Activated naive CD4-positive, alpha-beta T cell treated with anti-CD3 and anti-CD28 coated beads, Interleukin-2, amount 50 U/mL, for 24 hours (primary cell): ENCODE data around the gene ORMDL1.
A peak's percentile ranks its signal among the peaks of the same experiment; 100 is the strongest.

ENCODE experiments used
- H3K27ac Mint-ChIP-seq: one replicate; pipeline ENCODE4 v1.8.0; 2021; ENCODE audit warnings: mild to moderate bottlenecking, mixed read lengths
- H3K27me3 Mint-ChIP-seq: one replicate; pipeline ENCODE4 v1.8.0; 2021; ENCODE audit warnings: mixed read lengths
- H3K36me3 Mint-ChIP-seq: one replicate; pipeline ENCODE4 v1.8.0; 2021; ENCODE audit warnings: mixed read lengths
- H3K4me1 Mint-ChIP-seq: one replicate; pipeline ENCODE4 v1.8.0; 2021; ENCODE audit warnings: mixed read lengths
- H3K4me3 Mint-ChIP-seq: one replicate; pipeline ENCODE4 v1.8.0; 2021; ENCODE audit warnings: mild to moderate bottlenecking, mixed read lengths
- H3K9me3 Mint-ChIP-seq: one replicate; pipeline ENCODE4 v1.8.0; 2021; ENCODE audit warnings: mixed read lengths

Gene ORMDL1, protein sequence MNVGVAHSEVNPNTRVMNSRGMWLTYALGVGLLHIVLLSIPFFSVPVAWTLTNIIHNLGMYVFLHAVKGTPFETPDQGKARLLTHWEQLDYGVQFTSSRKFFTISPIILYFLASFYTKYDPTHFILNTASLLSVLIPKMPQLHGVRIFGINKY

GRCh38 chr2:189783927-189784867 lies at the start of gene ORMDL1, which contains the start of gene PMS1:
Gene ORMDL1, minus strand, starts transcription at chr2:189784339. Its CDS starts 1,744 bp downstream, at chr2:189782595.
Gene PMS1, plus strand, starts transcription at chr2:189784450. Its CDS starts 7,360 bp downstream, at chr2:189791810.
- H3K4me3 Mint-ChIP-seq, result peak within 1 kb of the TSS; percentile 84
- peaks cover 17% of the 10 kb centered on the region for H3K36me3 Mint-ChIP-seq
- peak within 1 kb of the TSS; percentile 88 for H3K27ac Mint-ChIP-seq
- no peaks in the 10 kb centered on the region for H3K27me3 Mint-ChIP-seq
- peaks cover 55% of the 10 kb centered on the region for H3K4me1 Mint-ChIP-seq
- H3K9me3 Mint-ChIP-seq, result no peaks in the 10 kb centered on the region

- Mint-ChIP-seq H3K27me3 (no peaks in the 10 kb centered on the region), H3K4me3 (no peak overlapping the region), H3K9me3 (no peaks in the 10 kb centered on the region), H3K27ac (peak overlapping the region; percentile 14), H3K4me1 (no peaks in the 10 kb centered on the region), H3K36me3 (peaks cover 17% of the 10 kb centered on the region)
Measured at GRCh38 chr2:189830510-189830909, 46.4 kb upstream of the ORMDL1 start.

DNA sequence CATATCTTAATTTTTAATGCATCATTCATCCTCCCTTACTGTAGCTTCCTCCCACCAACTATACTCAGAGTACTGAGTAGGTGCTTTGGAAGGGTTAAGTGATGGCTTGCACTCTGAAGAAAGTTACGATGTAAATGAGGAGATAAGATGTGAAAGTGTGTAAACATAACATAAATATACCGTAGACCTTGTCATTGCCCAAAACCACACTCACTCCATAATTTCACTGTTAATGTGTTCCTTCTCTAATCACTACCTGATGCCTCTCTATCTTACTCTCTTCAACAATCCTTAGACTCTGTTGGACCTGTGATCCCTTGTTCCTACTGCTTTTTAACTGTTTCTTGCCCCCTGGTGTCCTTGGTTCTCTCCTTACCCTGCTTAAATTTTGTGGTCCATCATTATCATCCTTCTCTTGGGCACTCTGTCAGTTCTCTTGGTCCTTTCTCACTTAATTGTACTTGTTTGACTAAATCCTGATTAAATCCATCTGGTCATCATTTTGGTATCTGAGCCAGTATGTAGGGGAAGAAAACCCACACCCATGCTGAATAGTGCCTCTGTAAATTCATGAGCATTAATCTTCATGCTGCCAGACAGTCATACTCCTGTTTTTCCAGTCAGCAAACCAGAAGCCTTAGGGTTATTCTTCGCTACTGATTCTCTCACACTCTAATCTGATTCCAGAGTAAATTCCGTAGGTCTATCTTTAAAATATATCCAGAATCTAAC lies 45.1 kb upstream of the ORMDL1 start:
- Mint-ChIP-seq H3K36me3 (peaks cover 17% of the 10 kb centered on the region), H3K9me3 (no peaks in the 10 kb centered on the region), H3K27me3 (no peaks in the 10 kb centered on the region), H3K27ac (no peak overlapping the region), H3K4me1 (no peaks in the 10 kb centered on the region), H3K4me3 (no peak overlapping the region)

- no peaks in the 10 kb centered on the region for H3K9me3 Mint-ChIP-seq
- H3K27ac Mint-ChIP-seq, result peak overlapping the region; percentile 13
- no peaks in the 10 kb centered on the region for H3K4me1 Mint-ChIP-seq
- H3K27me3 Mint-ChIP-seq, result no peaks in the 10 kb centered on the region
- H3K4me3 Mint-ChIP-seq, result no peak overlapping the region
- peaks cover 16% of the 10 kb centered on the region for H3K36me3 Mint-ChIP-seq
Measured at GRCh38 chr2:189826039-189826438, 41.9 kb upstream of the ORMDL1 start.

- H3K27me3 Mint-ChIP-seq, result no peaks in the 10 kb centered on the region
- peaks cover 11% of the 10 kb centered on the region for H3K36me3 Mint-ChIP-seq
- no peaks in the 10 kb centered on the region for H3K9me3 Mint-ChIP-seq
- H3K4me1 Mint-ChIP-seq, result no peaks in the 10 kb centered on the region
- H3K4me3 Mint-ChIP-seq, result no peak overlapping the region
- no peak overlapping the region for H3K27ac Mint-ChIP-seq
Measured at GRCh38 chr2:189824694-189825396, 40.7 kb upstream of the ORMDL1 start.

DNA sequence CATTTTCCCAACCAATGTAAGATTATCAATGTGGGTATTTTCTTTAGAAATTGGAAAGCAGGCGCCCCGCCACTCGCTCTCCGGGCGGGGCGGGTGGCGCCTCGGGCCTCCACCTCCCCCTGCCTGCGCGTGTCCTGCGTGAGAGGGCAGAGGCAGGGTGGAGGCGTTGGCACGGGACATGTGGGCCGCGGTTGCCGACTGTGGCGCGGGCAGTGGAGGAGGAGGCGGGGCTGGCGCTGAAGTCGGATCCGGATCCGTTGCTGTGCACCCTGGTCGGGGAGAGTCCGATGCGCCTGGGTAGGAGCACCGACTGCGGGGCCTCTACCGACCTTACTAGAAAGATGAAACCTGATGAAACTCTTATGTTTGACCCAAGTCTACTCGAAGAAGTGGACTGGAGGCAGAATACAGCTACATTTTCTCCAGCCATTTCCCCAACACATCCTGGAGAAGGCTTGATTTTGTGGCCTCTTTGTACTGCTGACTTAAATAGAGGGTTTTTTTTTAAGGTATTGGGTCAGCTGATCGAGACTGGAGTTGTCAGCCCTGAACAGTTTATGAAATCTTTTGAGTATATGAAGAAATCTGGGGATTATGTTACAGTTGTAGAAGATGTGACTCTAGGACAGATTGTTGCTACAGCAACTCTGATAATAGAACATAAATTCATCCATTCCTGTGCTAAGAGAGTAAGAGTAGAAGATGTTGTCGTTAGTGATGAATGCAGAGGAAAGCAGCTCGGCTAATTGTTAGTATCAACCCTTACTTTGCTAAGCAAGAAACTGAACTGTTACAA lies 38.0 kb upstream of the ORMDL1 start:
- H3K4me3 Mint-ChIP-seq, result no peak overlapping the region
- H3K36me3 Mint-ChIP-seq, result peaks cover 9% of the 10 kb centered on the region
- H3K4me1 Mint-ChIP-seq, result peaks cover 15% of the 10 kb centered on the region
- H3K27ac Mint-ChIP-seq, result no peak overlapping the region
- no peaks in the 10 kb centered on the region for H3K27me3 Mint-ChIP-seq
- no peaks in the 10 kb centered on the region for H3K9me3 Mint-ChIP-seq

DNA sequence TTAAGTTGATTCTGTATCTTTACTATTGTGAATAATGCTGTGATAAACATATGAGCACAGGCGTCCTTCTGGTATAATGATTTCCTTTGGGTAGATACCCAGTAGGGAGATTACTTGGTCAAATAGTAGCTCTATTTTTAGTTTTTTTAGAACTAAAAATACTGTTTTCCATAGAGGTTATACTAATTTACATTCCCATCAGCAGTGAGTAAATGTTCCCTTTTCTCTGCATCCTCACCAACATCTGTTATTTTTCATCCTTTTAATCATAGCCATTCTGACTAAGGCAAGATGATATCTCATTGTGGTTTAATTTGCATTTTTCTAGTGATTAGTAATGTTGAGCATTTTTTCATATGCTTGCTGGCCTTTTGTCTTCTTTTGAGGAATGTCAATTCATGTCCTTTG lies 35.2 kb upstream of the ORMDL1 start:
- Mint-ChIP-seq H3K36me3 (peaks cover 19% of the 10 kb centered on the region), H3K9me3 (no peaks in the 10 kb centered on the region), H3K4me1 (peaks cover 15% of the 10 kb centered on the region), H3K27me3 (no peaks in the 10 kb centered on the region), H3K4me3 (no peak overlapping the region), H3K27ac (peak overlapping the region; percentile 89)

GRCh38 chr2:189818249-189819038 lies 34.3 kb upstream of the ORMDL1 start:
- Mint-ChIP-seq H3K4me3 (peak overlapping the region; percentile 3), H3K36me3 (peaks cover 23% of the 10 kb centered on the region)

GRCh38 chr2:189803431-189803830 lies 19.3 kb upstream of the ORMDL1 start:
- Mint-ChIP-seq H3K4me1 (peaks cover 3% of the 10 kb centered on the region), H3K4me3 (no peak overlapping the region), H3K27ac (no peak overlapping the region), H3K36me3 (peaks cover 3% of the 10 kb centered on the region), H3K9me3 (no peaks in the 10 kb centered on the region), H3K27me3 (no peaks in the 10 kb centered on the region)

More at GRCh38 chr2:189818249-189819038, 34.3 kb upstream of the ORMDL1 start:
- H3K27ac Mint-ChIP-seq, result peak overlapping the region; percentile 89
- peaks cover 15% of the 10 kb centered on the region for H3K4me1 Mint-ChIP-seq
- no peaks in the 10 kb centered on the region for H3K9me3 Mint-ChIP-seq
- no peaks in the 10 kb centered on the region for H3K27me3 Mint-ChIP-seq

DNA sequence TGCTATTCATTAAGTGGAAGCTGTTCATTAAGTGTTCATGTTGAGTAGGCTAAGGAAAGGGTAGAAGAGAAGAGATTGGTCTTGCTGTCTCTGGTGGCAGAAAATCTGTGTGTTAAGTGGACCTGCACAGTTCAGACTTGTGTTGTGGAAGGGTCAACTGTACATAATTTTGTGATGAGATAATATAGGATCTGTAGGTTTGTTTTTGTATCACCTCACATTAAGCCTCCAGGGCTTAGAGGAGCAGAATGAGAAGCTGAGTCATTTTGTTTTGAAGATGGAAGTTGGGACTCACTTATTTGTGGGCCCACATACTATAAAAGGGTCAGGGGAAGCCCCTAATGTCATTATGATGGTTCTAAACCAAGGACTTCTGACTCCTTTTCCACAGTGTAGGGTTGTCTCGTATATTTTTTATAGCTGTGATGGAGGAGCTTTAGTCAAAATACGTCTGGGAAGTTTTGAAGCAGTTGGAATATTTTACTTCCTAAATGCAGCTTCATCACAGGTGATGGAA lies 18.3 kb upstream of the ORMDL1 start:
- Mint-ChIP-seq H3K27ac (no peak overlapping the region), H3K4me3 (no peak overlapping the region), H3K9me3 (no peaks in the 10 kb centered on the region), H3K36me3 (peaks cover 3% of the 10 kb centered on the region), H3K27me3 (no peaks in the 10 kb centered on the region), H3K4me1 (peaks cover 3% of the 10 kb centered on the region)

GRCh38 chr2:189799531-189799930 lies 15.4 kb upstream of the ORMDL1 start:
- Mint-ChIP-seq H3K36me3 (peaks cover 8% of the 10 kb centered on the region), H3K4me3 (no peak overlapping the region), H3K9me3 (no peaks in the 10 kb centered on the region), H3K27ac (no peak overlapping the region), H3K27me3 (no peaks in the 10 kb centered on the region), H3K4me1 (peaks cover 3% of the 10 kb centered on the region)

- Mint-ChIP-seq H3K36me3 (peaks cover 8% of the 10 kb centered on the region), H3K4me3 (no peak overlapping the region), H3K27ac (no peak overlapping the region), H3K9me3 (no peaks in the 10 kb centered on the region), H3K27me3 (no peaks in the 10 kb centered on the region), H3K4me1 (peaks cover 3% of the 10 kb centered on the region)
Measured at GRCh38 chr2:189799030-189799331, 14.8 kb upstream of the ORMDL1 start.

- H3K4me1 Mint-ChIP-seq, result peaks cover 3% of the 10 kb centered on the region
- H3K36me3 Mint-ChIP-seq, result peaks cover 8% of the 10 kb centered on the region
- no peaks in the 10 kb centered on the region for H3K9me3 Mint-ChIP-seq
- H3K4me3 Mint-ChIP-seq, result no peak overlapping the region
- H3K27me3 Mint-ChIP-seq, result no peaks in the 10 kb centered on the region
- no peak overlapping the region for H3K27ac Mint-ChIP-seq
Measured at GRCh38 chr2:189798312-189799029, 14.3 kb upstream of the ORMDL1 start.
